Measurements from ENCODE around the gene TLDC2.
A peak's percentile ranks its signal among the peaks of the same experiment; 100 is the strongest.
"Not testable (repeated sequence)": the region's sequence is repeated elsewhere in the genome, so short reads cannot be mapped to it uniquely, and the experiment has no call there.

TLDC2 gene

DNA sequence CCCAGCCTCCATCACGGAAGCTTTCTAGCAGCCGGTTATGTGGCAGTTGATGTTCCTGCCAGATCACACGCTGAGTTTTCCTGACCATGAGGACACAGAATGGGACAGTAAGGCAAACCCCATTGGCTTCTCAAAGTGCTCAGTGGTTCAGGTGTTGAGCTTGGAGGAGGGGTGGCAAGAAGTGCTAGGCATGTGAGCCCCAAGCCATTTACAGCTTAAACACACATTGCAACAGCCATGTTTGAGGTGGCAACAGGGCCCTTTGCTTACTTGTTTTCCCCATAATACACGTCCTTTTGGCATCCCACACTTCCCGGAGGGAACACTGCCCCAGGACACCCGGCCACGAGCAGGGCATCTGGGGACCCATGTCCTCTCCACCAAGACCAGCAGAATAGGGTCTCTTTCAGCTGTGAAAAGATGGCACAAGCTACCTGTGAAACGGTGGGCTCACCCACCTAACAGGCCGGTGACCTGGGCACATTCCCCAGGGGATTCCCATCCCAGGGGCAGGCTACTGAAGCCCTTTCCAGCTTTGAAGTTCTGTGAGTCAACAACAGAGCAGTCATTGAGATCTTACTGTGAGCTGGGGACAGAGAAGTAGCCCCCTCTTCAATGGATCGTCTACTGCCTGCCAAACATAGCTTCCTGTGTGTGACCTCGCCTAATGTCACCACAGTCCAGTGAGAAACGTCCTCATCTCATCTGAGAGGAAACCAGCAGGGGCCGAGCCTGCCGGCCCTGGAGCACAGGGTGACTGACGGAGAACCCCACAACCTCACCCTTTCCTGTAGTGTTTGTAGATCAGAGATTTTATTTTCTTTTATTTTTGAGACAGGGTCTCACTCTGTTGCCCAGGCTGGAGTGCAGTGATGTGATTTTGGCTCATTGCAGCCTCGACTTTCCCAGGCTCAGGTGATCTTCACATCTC is 4.0 kb upstream of the TLDC2 start:
- no peak for DNase-seq

DNA sequence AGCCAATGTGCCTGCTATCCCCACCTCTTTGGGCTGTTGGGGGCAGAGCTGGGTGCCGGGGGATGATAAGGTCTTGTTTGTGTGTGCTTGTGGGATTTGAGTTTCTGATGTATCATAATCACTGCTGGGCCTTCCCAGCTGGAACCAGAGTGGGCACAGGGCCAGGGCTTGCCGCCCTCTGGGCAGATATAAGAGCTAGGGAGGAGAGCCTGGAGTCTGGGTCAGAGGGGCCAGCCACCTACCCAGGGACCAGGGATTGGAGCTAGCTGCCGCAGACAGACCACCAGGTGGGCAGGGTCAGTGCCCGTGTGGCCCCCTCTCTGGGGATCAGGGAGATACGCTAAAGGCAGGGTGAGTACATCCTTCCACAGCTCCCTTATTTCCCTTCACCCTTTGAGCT is 3.1 kb upstream of the TLDC2 start:
- no peak for DNase-seq

DNA sequence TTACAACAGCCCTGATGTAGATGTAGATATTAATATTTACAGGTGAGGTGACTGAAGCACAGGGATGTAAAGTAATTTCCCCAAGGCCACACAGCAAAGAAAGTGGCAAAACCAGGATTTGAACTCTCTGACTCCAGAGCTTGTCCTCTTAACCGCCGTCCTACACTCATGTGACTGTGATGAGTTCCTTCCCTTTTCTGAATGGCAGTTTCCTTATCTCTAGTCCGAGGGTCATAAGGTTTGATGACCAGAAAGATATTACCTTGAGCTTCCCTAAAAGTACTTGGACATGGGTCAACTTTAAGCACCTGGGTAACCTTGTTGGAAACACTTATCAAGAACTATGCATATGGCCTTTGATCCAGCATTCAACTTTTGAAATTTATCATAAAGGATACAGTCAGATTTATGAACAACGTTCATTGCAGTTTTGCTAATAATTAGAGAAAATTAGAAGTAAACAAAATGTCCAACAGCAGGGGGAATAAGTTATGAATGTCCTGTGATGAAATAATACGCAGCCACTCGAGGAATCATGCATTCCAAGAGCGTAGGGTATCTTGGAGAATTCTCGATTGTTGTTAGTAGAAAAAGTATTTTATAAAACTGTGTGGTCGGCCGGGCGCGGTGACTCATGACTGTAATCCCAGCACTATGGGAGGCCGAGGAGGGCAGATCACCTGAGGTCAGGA is 2.3 kb upstream of the TLDC2 start:
- DNase-seq = no peak

- not testable (repeated sequence) for DNase-seq
These were observed 845 bp upstream of the TLDC2 start for GRCh38 chr20:36875093-36875492.

DNA sequence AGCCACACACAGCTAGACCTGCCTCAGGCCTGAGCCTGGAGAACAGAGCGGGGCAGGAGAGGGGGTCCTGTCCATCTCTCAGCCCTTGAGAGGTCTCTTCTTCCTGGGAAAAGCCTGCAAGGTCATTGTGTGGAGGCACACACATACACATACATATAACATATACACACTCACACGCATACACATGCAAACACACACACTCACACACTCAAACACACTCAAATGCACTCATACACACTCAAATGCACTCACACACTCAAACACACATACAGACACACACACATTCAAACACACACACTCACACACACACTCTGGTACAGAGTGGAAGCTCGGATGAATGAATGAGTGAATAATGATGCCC is 515 bp downstream of the TLDC2 start:
- no peak for DNase-seq

DNA sequence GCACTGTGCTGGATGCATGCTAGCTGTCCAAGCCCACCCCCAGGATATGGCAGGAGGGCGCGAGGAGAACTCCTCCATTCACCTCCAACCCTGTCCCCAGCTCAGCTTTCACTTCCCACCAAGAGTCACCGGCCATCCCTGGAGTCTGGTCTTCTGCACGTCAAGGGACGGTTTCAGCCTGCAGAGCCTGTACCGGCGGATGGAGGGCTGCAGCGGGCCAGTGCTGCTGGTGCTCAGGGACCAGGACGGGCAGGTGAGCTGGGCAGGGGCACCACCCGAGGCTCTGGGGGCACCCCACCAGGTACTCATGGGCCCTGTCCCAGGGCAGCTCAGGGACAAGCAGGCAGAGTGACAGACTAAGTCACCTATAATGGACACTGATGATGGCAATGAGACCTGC is 3.0 kb downstream of the TLDC2 start:
- DNase-seq = no peak

DNA sequence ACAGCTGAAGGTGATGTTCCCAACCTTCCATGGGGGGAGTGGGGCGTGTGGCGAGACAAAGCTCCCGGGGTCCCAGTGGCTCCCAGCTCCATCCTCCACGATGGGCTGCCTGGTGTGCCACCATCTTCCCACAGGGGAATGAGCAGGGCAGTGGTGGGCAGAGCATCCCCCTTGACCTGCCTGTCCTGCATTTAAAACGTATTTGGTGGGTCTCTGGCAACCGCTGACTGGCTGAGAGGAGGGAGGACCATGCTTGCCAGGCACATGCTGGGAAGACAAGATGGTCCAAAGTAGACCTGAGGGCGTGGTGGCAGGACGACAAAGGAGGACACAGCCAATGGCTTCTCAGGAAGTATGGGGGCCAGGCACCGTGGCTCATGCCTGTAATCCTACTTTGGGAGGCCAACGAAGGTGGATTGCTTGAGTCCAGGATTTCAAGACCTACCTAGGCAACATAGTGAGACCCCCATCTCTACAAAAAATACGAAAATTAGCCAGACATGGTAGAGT is 4.9 kb downstream of the TLDC2 start:
- no peak for DNase-seq

- DNase-seq = no peak
These were observed 5.4 kb downstream of the TLDC2 start for GRCh38 chr20:36881331-36881730.

DNA sequence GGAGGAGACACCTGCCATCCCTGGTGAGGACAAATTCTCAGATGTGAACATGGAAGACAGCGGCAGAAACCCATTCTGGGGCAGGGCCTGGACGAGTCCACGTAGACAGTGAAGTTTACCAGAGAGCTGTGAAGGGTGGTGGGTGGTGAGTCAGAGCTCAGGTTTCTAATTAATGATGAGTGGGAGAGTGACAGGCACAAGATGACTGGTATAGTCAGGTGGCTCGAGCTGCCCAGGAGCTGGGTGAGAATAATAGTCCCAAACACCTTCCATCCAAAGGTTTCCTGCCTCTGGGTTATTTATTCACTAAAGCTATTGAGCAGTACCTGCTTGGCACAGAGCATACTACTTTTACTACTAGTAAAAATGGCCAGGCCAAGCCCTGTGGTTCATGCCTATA is 6.0 kb downstream of the TLDC2 start:
- no peak for DNase-seq

DNA sequence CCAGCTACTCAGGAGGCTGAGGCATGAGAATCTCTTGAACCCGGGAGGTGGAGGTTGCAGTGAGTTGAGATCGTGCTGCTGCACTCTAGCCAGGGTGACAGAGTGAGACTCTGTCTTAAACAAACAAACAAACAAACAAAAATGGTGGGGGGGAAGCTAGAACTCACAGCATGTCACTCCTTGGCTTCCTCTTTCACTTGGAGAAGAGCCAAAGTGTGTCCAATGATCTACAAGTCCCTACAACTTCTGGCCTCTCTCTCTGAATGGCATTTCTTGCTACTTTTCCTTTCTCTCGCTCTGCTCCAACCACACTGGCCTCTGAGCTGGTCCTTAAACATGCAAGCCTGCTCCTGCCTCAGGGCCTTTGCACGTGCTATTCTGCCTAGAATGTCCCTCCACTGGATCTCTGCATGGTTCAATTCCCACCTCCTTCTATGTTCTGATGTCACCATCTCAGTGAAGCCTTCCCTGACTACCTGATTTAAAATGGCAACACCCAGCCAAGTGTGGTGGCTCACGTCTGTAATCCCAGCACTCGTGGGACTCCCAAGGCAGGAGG is 8.1 kb downstream of the TLDC2 start:
- no peak for DNase-seq

- DNase-seq = no peak
These were observed 9.4 kb downstream of the TLDC2 start for GRCh38 chr20:36885356-36885755.

GRCh38 chr20:36886859-36887751 is 11.2 kb downstream of the TLDC2 start:
- DNase-seq = peak; percentile 43 to 73 (median 61)

DNA sequence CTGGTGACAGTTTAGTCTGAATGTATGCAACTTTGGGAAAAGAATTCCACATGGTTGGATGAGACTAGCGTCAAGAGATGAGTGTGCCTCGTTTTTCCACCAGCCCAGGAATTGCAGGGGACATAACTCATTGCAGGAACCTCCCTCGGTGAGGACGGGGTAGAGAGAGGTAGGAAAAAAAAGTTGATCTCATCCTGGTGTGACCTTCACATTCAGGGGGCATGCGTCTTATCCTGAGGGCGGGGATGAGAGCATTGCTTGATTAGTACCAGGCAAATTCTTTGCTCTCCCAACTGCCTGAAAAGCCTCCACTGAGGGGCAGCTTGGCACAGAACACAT is 11.8 kb downstream of the TLDC2 start:
- DNase-seq = no peak

- no peak for DNase-seq
These were observed 13.1 kb downstream of the TLDC2 start for GRCh38 chr20:36888880-36889516.

GRCh38 chr20:36890586-36890985 is 14.6 kb downstream of the TLDC2 start:
- no peak for DNase-seq

- no peak for DNase-seq
These were observed 15.3 kb downstream of the TLDC2 start for GRCh38 chr20:36891211-36891610.

- no peak for DNase-seq
These were observed 17.9 kb downstream of the TLDC2 start for GRCh38 chr20:36893801-36894200.

DNA sequence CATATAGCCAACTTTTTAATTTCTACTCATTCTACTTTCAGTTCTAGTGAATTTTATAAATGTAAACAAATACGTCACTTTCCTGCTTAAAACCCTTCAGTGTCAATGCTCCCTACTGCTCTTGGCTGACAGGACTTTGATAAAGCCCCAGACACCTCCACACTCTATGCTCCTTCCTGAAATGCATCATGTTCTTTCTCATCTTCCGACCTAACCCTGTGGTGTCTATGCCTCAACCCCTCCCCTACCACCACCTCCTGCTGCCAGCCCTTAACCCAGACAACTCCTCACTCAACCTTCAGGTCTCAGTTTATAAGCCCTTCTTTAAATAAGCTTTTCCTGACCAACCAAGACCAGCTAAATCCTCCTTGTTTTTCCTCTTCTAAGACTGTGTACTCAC is 19.1 kb downstream of the TLDC2 start:
- DNase-seq = no peak

GRCh38 chr20:36904690-36905089 is 28.8 kb downstream of the TLDC2 start:
- DNase-seq = no peak

- DNase-seq = not testable (repeated sequence)
These were observed 29.6 kb downstream of the TLDC2 start for GRCh38 chr20:36905566-36905965.

GRCh38 chr20:36906086-36906485 is 30.1 kb downstream of the TLDC2 start:
- not testable (repeated sequence) for DNase-seq

- DNase-seq = no peak
These were observed 32.7 kb downstream of the TLDC2 start for GRCh38 chr20:36908603-36909002.
